Endodermal cell (in vitro differentiated cells): Measurements from ENCODE around the gene GRSF1. TPM values are rescaled to one million over a fixed set of nuclear protein-coding genes. Genes with fewer than 3 reads are reported as not detected.

Source experiments
- DNase-seq: peaks from one replicate; pipeline ENCODE4 v3.0.0-alpha.2; 2017
- H3K27ac ChIP-seq: 2 replicates; pipeline ENCODE4 v1.5.1; 2013; ENCODE audit warnings: mild to moderate bottlenecking, low read depth, low read length, moderate library complexity
- H3K27me3 ChIP-seq: 2 replicates; pipeline ENCODE4 v1.6.1; 2013; ENCODE audit warnings: mild to moderate bottlenecking, low read length, moderate library complexity; ENCODE audit not compliant: insufficient read depth, control insufficient read depth, poor library complexity, severe bottlenecking
- H3K36me3 ChIP-seq: 2 replicates; pipeline ENCODE4 v1.7.0; 2013; ENCODE audit warnings: mild to moderate bottlenecking, low read length, moderate library complexity; ENCODE audit not compliant: control insufficient read depth, insufficient read depth
- H3K4me1 ChIP-seq: one replicate; pipeline ENCODE4 v1.7.0; 2013; ENCODE audit warnings: low read length; ENCODE audit not compliant: control insufficient read depth, insufficient read depth
- H3K4me3 ChIP-seq: 2 replicates; pipeline ENCODE4 v1.5.1; 2013; ENCODE audit warnings: mild to moderate bottlenecking, low read length, moderate library complexity
- H3K9ac ChIP-seq: 2 replicates; pipeline ENCODE4 v1.6.1; 2013; ENCODE audit warnings: mild to moderate bottlenecking, low read length, moderate library complexity; ENCODE audit not compliant: poor library complexity, severe bottlenecking; ENCODE audit errors: extremely low read depth
- H3K9me3 ChIP-seq: 2 replicates; pipeline ENCODE4 v1.6.1; 2013; ENCODE audit warnings: mild to moderate bottlenecking, low read length, moderate library complexity; ENCODE audit not compliant: control insufficient read depth
- H3K27ac Mint-ChIP-seq: 2 replicates; pipeline ENCODE4 v1.8.0; 2020; ENCODE audit warnings: mixed read lengths
- H3K27me3 Mint-ChIP-seq: 2 replicates; pipeline ENCODE4 v1.8.0; 2021; ENCODE audit warnings: mild to moderate bottlenecking, mixed read lengths; ENCODE audit not compliant: insufficient read depth
- H3K36me3 Mint-ChIP-seq: 2 replicates; pipeline ENCODE4 v1.8.0; 2020; ENCODE audit warnings: low read depth, mixed read lengths
- H3K4me1 Mint-ChIP-seq: 2 replicates; pipeline ENCODE4 v1.8.0; 2020; ENCODE audit warnings: mixed read lengths
- H3K4me3 Mint-ChIP-seq: 2 replicates; pipeline ENCODE4 v1.8.0; 2020; ENCODE audit warnings: mild to moderate bottlenecking, moderate library complexity, mixed read lengths
- H3K9me3 Mint-ChIP-seq: 2 replicates; pipeline ENCODE4 v1.8.0; 2020; ENCODE audit warnings: mild to moderate bottlenecking, mixed read lengths
- CTCF ChIP-seq: fragments of 200-600 bp; sonication (generic); conservative IDR thresholded peaks from 2 replicates; pipeline ENCODE4 v1.5.0; 2021; ENCODE audit warnings: antibody characterized with exemption, mild to moderate bottlenecking
- WGBS, 2 experiments: methylation state at CpG; one replicate each; pipeline versions ENCODE4 v1.1.5 to v1.1.7; 2013; ENCODE audit warnings: missing lambda C conversion rate in 2 of 2, mixed read lengths in 1 of 2; ENCODE audit not compliant: insufficient coverage in 1 of 2, insufficient read length in 1 of 2; 5-methylcytosine and 5-hydroxymethylcytosine counted together
- total RNA-seq, 2 donors: library from RNA; stranded (reverse); fragmentation: NEBNext Ultra II Directional in 1 of 2; extraction: Animal tissue kit (Norgen Biotek cat#: 25700) in 1 of 2; gene quantifications; 2 replicates in 1 of 2; 3 replicates in 1 of 2; pipeline ENCODE4 v1.2.1, GENCODE V29; 2021

GRSF1 gene
- total RNA-seq, 2 donors from 2014 or later = 108 to 123 TPM

GRCh38 chr4:70831293-70831692 lies 8.4 kb downstream of the GRSF1 start:
- WGBS, 2 experiments = 93 to 98% methylated on average over 3 to 4 of the region's 4 CpGs

GRCh38 chr4:70830054-70830453 lies 9.6 kb downstream of the GRSF1 start:
- Histone ChIP-seq H3K9me3 (no peaks in the 10 kb centered on the region), H3K27ac (no peak overlapping the region), H3K4me3 (no peak overlapping the region), H3K4me1 (no peaks in the 10 kb centered on the region), H3K9ac (no peak overlapping the region), H3K36me3 (peaks cover 96% of the 10 kb centered on the region), H3K27me3 (no peaks in the 10 kb centered on the region)
- no peak for TF ChIP-seq CTCF
- H3K9me3 Mint-ChIP-seq = no peaks in the 10 kb centered on the region
- H3K27ac Mint-ChIP-seq = no peak overlapping the region
- H3K36me3 Mint-ChIP-seq = peaks cover 86% of the 10 kb centered on the region
- 97 to 100% methylated on average over 4 to 9 of the region's 9 CpGs for WGBS, 2 experiments
- no peaks in the 10 kb centered on the region for H3K4me1 Mint-ChIP-seq
- H3K27me3 Mint-ChIP-seq = no peaks in the 10 kb centered on the region
- DNase-seq = no peak
- no peak overlapping the region for H3K4me3 Mint-ChIP-seq

More at GRCh38 chr4:70831293-70831692, 8.4 kb downstream of the GRSF1 start:
- no peak overlapping the region for H3K9ac ChIP-seq
- Mint-ChIP-seq H3K27ac (no peak overlapping the region), H3K9me3 (no peaks in the 10 kb centered on the region), H3K36me3 (peaks cover 83% of the 10 kb centered on the region), H3K4me3 (no peak overlapping the region), H3K27me3 (no peaks in the 10 kb centered on the region), H3K4me1 (no peaks in the 10 kb centered on the region)
- no peak overlapping the region for H3K27ac ChIP-seq
- H3K4me3 ChIP-seq = no peak overlapping the region
- peaks cover 94% of the 10 kb centered on the region for H3K36me3 ChIP-seq
- DNase-seq = no peak
- H3K9me3 ChIP-seq = no peaks in the 10 kb centered on the region
- no peak for TF ChIP-seq CTCF
- peaks cover under 1% of the 10 kb centered on the region for H3K4me1 ChIP-seq
- no peaks in the 10 kb centered on the region for H3K27me3 ChIP-seq

GRCh38 chr4:70829492-70829891 lies 10.2 kb downstream of the GRSF1 start:
- no peaks in the 10 kb centered on the region for H3K27me3 ChIP-seq
- no peak for DNase-seq
- H3K36me3 ChIP-seq = peaks cover 96% of the 10 kb centered on the region
- H3K4me1 Mint-ChIP-seq = no peaks in the 10 kb centered on the region
- no peaks in the 10 kb centered on the region for H3K4me1 ChIP-seq
- no peaks in the 10 kb centered on the region for H3K9me3 Mint-ChIP-seq
- 93 to 94% methylated on average over 1 of the region's 1 CpG for WGBS, 2 experiments
- H3K27ac Mint-ChIP-seq = no peak overlapping the region
- no peak overlapping the region for H3K4me3 ChIP-seq
- no peak for TF ChIP-seq CTCF
- H3K27me3 Mint-ChIP-seq = no peaks in the 10 kb centered on the region
- H3K36me3 Mint-ChIP-seq = peaks cover 86% of the 10 kb centered on the region
- no peaks in the 10 kb centered on the region for H3K9me3 ChIP-seq
- no peak overlapping the region for H3K9ac ChIP-seq
- no peak overlapping the region for H3K27ac ChIP-seq
- H3K4me3 Mint-ChIP-seq = no peak overlapping the region
